ENCODE measurements around the gene QRICH2. TPM values are rescaled to one million over a fixed set of nuclear protein-coding genes. Genes with fewer than 3 reads are reported as not detected.
"Not testable (repeated sequence)": the region's sequence is repeated elsewhere in the genome, so short reads cannot be mapped to it uniquely, and the experiment has no call there.

The QRICH2 gene
- total RNA-seq, 2 experiments from 2014 or later = 0.87 to 1.6 TPM

GRCh38 chr17:76243826-76244679 is 64.0 kb downstream of the QRICH2 start:
- Mint-ChIP-seq H3K4me3 (no peak overlapping the region), H3K27me3 (no peaks in the 10 kb centered on the region)

GRCh38 chr17:76241691-76242255 is 66.3 kb downstream of the QRICH2 start:
- no peaks in the 10 kb centered on the region for H3K27me3 Mint-ChIP-seq
- DNase-seq = no peak
- H3K9me3 Mint-ChIP-seq = peaks cover under 1% of the 10 kb centered on the region
- H3K4me3 Mint-ChIP-seq = peak overlapping the region; percentile 86
- H3K36me3 Mint-ChIP-seq = peaks cover 16% of the 10 kb centered on the region
- H3K4me1 Mint-ChIP-seq = peaks cover 60% of the 10 kb centered on the region
- H3K27ac Mint-ChIP-seq = peak overlapping the region; percentile 88

More at GRCh38 chr17:76243826-76244679, 64.0 kb downstream of the QRICH2 start:
- Mint-ChIP-seq H3K4me1 (peaks cover 59% of the 10 kb centered on the region), H3K27ac (no peak overlapping the region), H3K9me3 (no peaks in the 10 kb centered on the region), H3K36me3 (peaks cover 4% of the 10 kb centered on the region)
- DNase-seq = no peak

GRCh38 chr17:76241204-76241538 is 66.9 kb downstream of the QRICH2 start:
- Mint-ChIP-seq H3K9me3 (peaks cover 3% of the 10 kb centered on the region), H3K4me1 (peaks cover 57% of the 10 kb centered on the region), H3K4me3 (peak overlapping the region; percentile 86), H3K27ac (peak overlapping the region; percentile 88), H3K27me3 (no peaks in the 10 kb centered on the region), H3K36me3 (peaks cover 18% of the 10 kb centered on the region)
- DNase-seq = no peak

GRCh38 chr17:76240461-76241203 is 67.4 kb downstream of the QRICH2 start, which contains the start of gene RNF157:
RNF157 (minus strand) TSS chr17:76240493; CDS start chr17:76240240, 253 bp downstream.
- H3K9me3 Mint-ChIP-seq = peaks cover 3% of the 10 kb centered on the region
- peak; percentile 74 for DNase-seq
- peak within 1 kb of the TSS; percentile 88 for H3K27ac Mint-ChIP-seq
- H3K4me3 Mint-ChIP-seq = peak within 1 kb of the TSS; percentile 86
- H3K27me3 Mint-ChIP-seq = no peaks in the 10 kb centered on the region
- H3K36me3 Mint-ChIP-seq = peaks cover 18% of the 10 kb centered on the region
- peaks cover 52% of the 10 kb centered on the region for H3K4me1 Mint-ChIP-seq

GRCh38 chr17:76239538-76240274 is 68.4 kb downstream of the QRICH2 start:
- peak; percentile 18 for DNase-seq

GRCh38 chr17:76238847-76239537 is 69.1 kb downstream of the QRICH2 start:
- no peaks in the 10 kb centered on the region for H3K27me3 Mint-ChIP-seq
- H3K9me3 Mint-ChIP-seq = peaks cover 3% of the 10 kb centered on the region
- peak overlapping the region; percentile 82 for H3K4me3 Mint-ChIP-seq
- H3K4me1 Mint-ChIP-seq = peaks cover 60% of the 10 kb centered on the region
- peak overlapping the region; percentile 79 for H3K27ac Mint-ChIP-seq
- no peak for DNase-seq
- peaks cover 23% of the 10 kb centered on the region for H3K36me3 Mint-ChIP-seq

More at GRCh38 chr17:76239538-76240274, 68.4 kb downstream of the QRICH2 start:
- Mint-ChIP-seq H3K36me3 (peaks cover 19% of the 10 kb centered on the region), H3K27me3 (no peaks in the 10 kb centered on the region), H3K27ac (peak overlapping the region; percentile 79), H3K9me3 (peaks cover 3% of the 10 kb centered on the region), H3K4me3 (peak overlapping the region; percentile 82), H3K4me1 (peaks cover 58% of the 10 kb centered on the region)

- no peak overlapping the region for H3K27ac Mint-ChIP-seq
- no peaks in the 10 kb centered on the region for H3K27me3 Mint-ChIP-seq
- no peak for DNase-seq
- H3K4me3 Mint-ChIP-seq = peak overlapping the region; percentile 82
- H3K9me3 Mint-ChIP-seq = peaks cover 3% of the 10 kb centered on the region
- peaks cover 55% of the 10 kb centered on the region for H3K4me1 Mint-ChIP-seq
- peaks cover 29% of the 10 kb centered on the region for H3K36me3 Mint-ChIP-seq
Observed at GRCh38 chr17:76237859-76238313, 70.2 kb downstream of the QRICH2 start.

GRCh38 chr17:76236603-76237002 is 71.5 kb downstream of the QRICH2 start:
- H3K27ac Mint-ChIP-seq = no peak overlapping the region
- H3K4me1 Mint-ChIP-seq = peaks cover 60% of the 10 kb centered on the region
- no peak overlapping the region for H3K4me3 Mint-ChIP-seq
- peaks cover 3% of the 10 kb centered on the region for H3K9me3 Mint-ChIP-seq
- no peak for DNase-seq
- peaks cover 29% of the 10 kb centered on the region for H3K36me3 Mint-ChIP-seq
- H3K27me3 Mint-ChIP-seq = no peaks in the 10 kb centered on the region

GRCh38 chr17:76235883-76236282 is 72.2 kb downstream of the QRICH2 start:
- H3K36me3 Mint-ChIP-seq = peaks cover 26% of the 10 kb centered on the region
- peaks cover 55% of the 10 kb centered on the region for H3K4me1 Mint-ChIP-seq
- no peak overlapping the region for H3K4me3 Mint-ChIP-seq
- H3K9me3 Mint-ChIP-seq = peaks cover 3% of the 10 kb centered on the region
- no peaks in the 10 kb centered on the region for H3K27me3 Mint-ChIP-seq
- DNase-seq = no peak
- H3K27ac Mint-ChIP-seq = no peak overlapping the region

GRCh38 chr17:76234354-76234679 is 73.8 kb downstream of the QRICH2 start:
- DNase-seq = no peak
- no peak overlapping the region for H3K4me3 Mint-ChIP-seq
- H3K9me3 Mint-ChIP-seq = peaks cover 3% of the 10 kb centered on the region
- peak overlapping the region; percentile 5 for H3K27ac Mint-ChIP-seq
- H3K27me3 Mint-ChIP-seq = no peaks in the 10 kb centered on the region
- peaks cover 58% of the 10 kb centered on the region for H3K4me1 Mint-ChIP-seq
- H3K36me3 Mint-ChIP-seq = peaks cover 29% of the 10 kb centered on the region

GRCh38 chr17:76233588-76234353 is 74.3 kb downstream of the QRICH2 start:
- peak overlapping the region; percentile 5 for H3K27ac Mint-ChIP-seq
- H3K9me3 Mint-ChIP-seq = peaks cover 3% of the 10 kb centered on the region
- no peak for DNase-seq
- H3K4me1 Mint-ChIP-seq = peaks cover 57% of the 10 kb centered on the region
- H3K4me3 Mint-ChIP-seq = no peak overlapping the region
- H3K36me3 Mint-ChIP-seq = peaks cover 32% of the 10 kb centered on the region
- H3K27me3 Mint-ChIP-seq = no peaks in the 10 kb centered on the region

- no peaks in the 10 kb centered on the region for H3K27me3 Mint-ChIP-seq
- no peak overlapping the region for H3K4me3 Mint-ChIP-seq
- peaks cover 27% of the 10 kb centered on the region for H3K36me3 Mint-ChIP-seq
- peaks cover 3% of the 10 kb centered on the region for H3K9me3 Mint-ChIP-seq
- DNase-seq = no peak
- H3K4me1 Mint-ChIP-seq = peaks cover 50% of the 10 kb centered on the region
- peak overlapping the region; percentile 15 for H3K27ac Mint-ChIP-seq
Observed at GRCh38 chr17:76232342-76232741, 75.7 kb downstream of the QRICH2 start.

GRCh38 chr17:76226749-76227148 is 81.3 kb downstream of the QRICH2 start:
- H3K9me3 Mint-ChIP-seq, H3K4me3 Mint-ChIP-seq, H3K27ac Mint-ChIP-seq, DNase-seq, H3K27me3 Mint-ChIP-seq: not testable (repeated sequence)
- peaks cover 23% of the 10 kb centered on the region for H3K4me1 Mint-ChIP-seq
- H3K36me3 Mint-ChIP-seq = peaks cover 22% of the 10 kb centered on the region

All from activated naive CD8-positive, alpha-beta T cell treated with anti-CD3 and anti-CD28 coated beads for 36 hours (primary cell).